Heart left ventricle (tissue), 16 donors: Measurements from ENCODE around the gene ASB15. TPM values are rescaled to one million over a fixed set of nuclear protein-coding genes. Genes with fewer than 3 reads are reported as not detected.
A peak's percentile ranks its signal among the peaks of the same experiment; 100 is the strongest.

Experiments
- ATAC-seq, 4 donors: fragments of 200-7000 bp; cut with Tn5 transposase; one replicate each; pipeline ENCODE4 v1.9.1; 2020 to 2022; ENCODE audit warnings: moderate library complexity in 4 of 4, mild to moderate bottlenecking in 3 of 4, moderate number of reproducible peaks in 1 of 4
- DNase-seq, 5 donors: peaks; one replicate each; pipeline ENCODE4 v3.0.0-alpha.2; 2020
- H3K27ac ChIP-seq, 12 donors: fragments of 200-600 bp; sonication (generic) in 4 of 12; one replicate each; pipeline versions ENCODE4 v1.5.0 to v1.8.0; 2016 to 2022; ENCODE audit warnings: mild to moderate bottlenecking in 2 of 12
- H3K27me3 ChIP-seq, 9 donors: fragments of 200-600 bp; sonication (generic) in 2 of 9; one replicate each; pipeline versions ENCODE4 v1.5.1 to v1.8.0; 2016 to 2022; ENCODE audit warnings: mild to moderate bottlenecking in 3 of 9
- H3K36me3 ChIP-seq, 9 donors: fragments of 200-600 bp; sonication (generic) in 2 of 9; one replicate each; pipeline versions ENCODE4 v1.5.0 to v1.8.0; 2018 to 2022; ENCODE audit warnings: mild to moderate bottlenecking in 2 of 9
- H3K4me1 ChIP-seq, 12 donors: fragments of 200-600 bp; sonication (generic) in 4 of 12; one replicate each; pipeline versions ENCODE4 v1.5.0 to v1.8.0; 2016 to 2022; ENCODE audit warnings: mild to moderate bottlenecking in 3 of 12
- H3K4me3 ChIP-seq, 12 donors: fragments of 200-600 bp; sonication (generic) in 4 of 12; one replicate each; pipeline versions ENCODE4 v1.5.0 to v1.8.0; 2017 to 2022; ENCODE audit warnings: mild to moderate bottlenecking in 9 of 12, moderate library complexity in 4 of 12
- H3K9me3 ChIP-seq, 12 donors: fragments of 200-600 bp; sonication (generic) in 4 of 12; one replicate each; pipeline versions ENCODE4 v1.5.0 to v1.8.0; 2016 to 2022; ENCODE audit warnings: mild to moderate bottlenecking in 1 of 12
- POLR2A ChIP-seq, 2 donors: fragments of 450-650 bp; IDR thresholded peaks; one replicate each; pipeline ENCODE4 v1.6.1; 2017; ENCODE audit warnings: antibody characterized with exemption in 2 of 2, mild to moderate bottlenecking in 2 of 2, moderate library complexity in 2 of 2
- WGBS, 4 donors: extraction: QIAGEN DNeasy Blood & Tissue Kit in 2 of 4; methylation state at CpG; one replicate each; pipeline versions ENCODE4 v1.1.5 to v1.1.7; 2013 to 2018; 5-methylcytosine and 5-hydroxymethylcytosine counted together
- intact Hi-C, 10 donors: fragments of 100-400 bp; cut with DNase I; formaldehyde crosslinking; loops; one replicate each; pipeline versions ENCODE4 v1.11.1 to v1.14.2; 2022
- polyA plus RNA-seq, 2 donors: library from polyadenylated mRNA; stranded (reverse); fragments of 200-250 nt; gene quantifications; one replicate each; pipeline ENCODE4 v1.2.3, GENCODE V29; 2013
- total RNA-seq, 9 donors: library from RNA; depleted of rRNA in 2 of 9; stranded (reverse); fragments of >200 nt in 2 of 9; fragmentation: NEBNext Ultra II Directional in 3 of 9; extraction: Animal tissue kit (Norgen Biotek cat#: 25700) in 3 of 9; gene quantifications; one replicate each; pipeline versions ENCODE4 v1.1.0 to v1.2.4, GENCODE V29; 2016 to 2023
- TF ChIP-seq, protein P1 (sequence below), 12 donors: fragments of 200-600 bp; sonication (generic) in 4 of 12; IDR thresholded peaks; one replicate each; pipeline versions ENCODE4 v1.5.0 to v1.8.0; 2018 to 2022; ENCODE audit warnings: antibody characterized with exemption in 12 of 12, mild to moderate bottlenecking in 5 of 12
- donor health status: ischemic (EF 13 %, LVEDD 7.1; RV severe dilation, severe dysfunction).
- donor health status: healthy with polysubstance abuse.
- donor health status: DM: no; HTN: yes; CAD: no.
- donor health status: DM: no; HTN: no; CAD: no.
- donor health status: ischemic (EF 25% LVEDD 6.9; RV normal size, moderate dysfunction).
- donor health status: ischemic (EF 25% LVEDD 5.7; RV mildly dilated, moderate dysfunction).
- donor health status: healthy.
- donor health status: DM: yes; HTN: yes; CAD: no.
- donor health status: ischemic (EF 35%, LVEDD 5.7; RV mildly dilated, moderate dysfunction).
- donor health status: nonischemic (EF 11% LVEDD 7.7; RV severe dilation, severe dysfunction).
- donor health status: DM: yes; HTN: yes; CAD: no.
- donor health status: PGD.
- donor health status: ischemic (EF 29% LVEDD 5.4; RV normal size, mild dysfunction).
- donor health status: nonischemic (EF 23%, LVEDD 6.1; RV moderate dilation, normal function).

The ASB15 gene
- total and polyA plus RNA-seq, 11 donors = 2.2 to 77.1 (median 34.9) TPM

- H3K27me3 ChIP-seq = no peaks in the 10 kb centered on the region
- no peaks in the 10 kb centered on the region for H3K36me3 ChIP-seq
- no peaks in the 10 kb centered on the region for H3K9me3 ChIP-seq
- peaks cover 0 to 7% (median 0%) of the 10 kb centered on the region in 12 donors for H3K4me1 ChIP-seq
- no peak for ATAC-seq
- intact Hi-C loops = loop anchor here in 1 of 10 donors (5.0 kb wide), 1 partner anchor 56 kb away; the partner anchor contains the start of gene LMOD2
- WGBS, 4 donors = 32 to 42% (median 37%) methylated on average over 3 of the region's 3 CpGs
- no peak for DNase-seq
- peak overlapping the region; percentile 1 to 55 (median 43) for H3K4me3 ChIP-seq
- H3K27ac ChIP-seq = peak overlapping the region; percentile 46 to 88 (median 76)
- no peak for TF ChIP-seq POLR2A (IDR thresholded peaks at IDR 0.05)
- TF ChIP-seq, protein P1, sequence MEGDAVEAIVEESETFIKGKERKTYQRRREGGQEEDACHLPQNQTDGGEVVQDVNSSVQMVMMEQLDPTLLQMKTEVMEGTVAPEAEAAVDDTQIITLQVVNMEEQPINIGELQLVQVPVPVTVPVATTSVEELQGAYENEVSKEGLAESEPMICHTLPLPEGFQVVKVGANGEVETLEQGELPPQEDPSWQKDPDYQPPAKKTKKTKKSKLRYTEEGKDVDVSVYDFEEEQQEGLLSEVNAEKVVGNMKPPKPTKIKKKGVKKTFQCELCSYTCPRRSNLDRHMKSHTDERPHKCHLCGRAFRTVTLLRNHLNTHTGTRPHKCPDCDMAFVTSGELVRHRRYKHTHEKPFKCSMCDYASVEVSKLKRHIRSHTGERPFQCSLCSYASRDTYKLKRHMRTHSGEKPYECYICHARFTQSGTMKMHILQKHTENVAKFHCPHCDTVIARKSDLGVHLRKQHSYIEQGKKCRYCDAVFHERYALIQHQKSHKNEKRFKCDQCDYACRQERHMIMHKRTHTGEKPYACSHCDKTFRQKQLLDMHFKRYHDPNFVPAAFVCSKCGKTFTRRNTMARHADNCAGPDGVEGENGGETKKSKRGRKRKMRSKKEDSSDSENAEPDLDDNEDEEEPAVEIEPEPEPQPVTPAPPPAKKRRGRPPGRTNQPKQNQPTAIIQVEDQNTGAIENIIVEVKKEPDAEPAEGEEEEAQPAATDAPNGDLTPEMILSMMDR (IDR thresholded peaks at IDR 0.05) = no peak
Observed at GRCh38 chr7:123600876-123601275, 745 bp upstream of the ASB15 start.

DNA sequence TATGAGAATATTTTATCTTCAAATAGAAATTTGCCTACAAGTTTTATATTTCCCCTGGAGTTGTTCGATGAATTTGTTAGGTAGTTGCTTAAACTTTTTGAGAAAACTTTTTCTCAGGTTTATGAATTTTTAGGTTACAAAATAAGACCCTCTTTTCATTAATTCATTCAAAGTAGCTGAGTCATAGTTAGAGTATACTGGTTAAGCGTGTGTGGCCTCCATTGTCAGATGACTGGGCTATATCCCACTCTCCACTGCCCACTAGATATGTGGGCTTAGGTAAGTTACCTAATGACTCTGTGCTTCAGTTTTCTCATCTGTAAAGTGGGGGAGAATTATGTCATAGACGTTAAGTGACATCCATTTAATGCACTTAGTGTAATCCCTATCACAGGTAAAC lies 1.0 kb downstream of the ASB15 start:
- H3K9me3 ChIP-seq = no peaks in the 10 kb centered on the region
- no peaks in the 10 kb centered on the region for H3K27me3 ChIP-seq
- H3K4me1 ChIP-seq = peaks cover 0 to 11% (median 0%) of the 10 kb centered on the region in 12 donors
- H3K27ac ChIP-seq = peak overlapping the region in 10 of 12 donors; percentile 63 to 88 (median 76)
- 62 to 70% (median 64%) methylated on average over 3 of the region's 3 CpGs for WGBS, 4 donors
- TF ChIP-seq, protein P1 (IDR thresholded peaks at IDR 0.05) = no peak
- no peak for TF ChIP-seq POLR2A (IDR thresholded peaks at IDR 0.05)
- no peak for DNase-seq
- no peaks in the 10 kb centered on the region for H3K36me3 ChIP-seq
- peak in 1 of 4 donors; percentile 40 for ATAC-seq
- peak overlapping the region in 9 of 12 donors; percentile 40 to 55 (median 45) for H3K4me3 ChIP-seq
- intact Hi-C loops = loop anchor here in 1 of 10 donors (5.0 kb wide), 1 partner anchor 55 kb away; the partner anchor contains the start of gene LMOD2

DNA sequence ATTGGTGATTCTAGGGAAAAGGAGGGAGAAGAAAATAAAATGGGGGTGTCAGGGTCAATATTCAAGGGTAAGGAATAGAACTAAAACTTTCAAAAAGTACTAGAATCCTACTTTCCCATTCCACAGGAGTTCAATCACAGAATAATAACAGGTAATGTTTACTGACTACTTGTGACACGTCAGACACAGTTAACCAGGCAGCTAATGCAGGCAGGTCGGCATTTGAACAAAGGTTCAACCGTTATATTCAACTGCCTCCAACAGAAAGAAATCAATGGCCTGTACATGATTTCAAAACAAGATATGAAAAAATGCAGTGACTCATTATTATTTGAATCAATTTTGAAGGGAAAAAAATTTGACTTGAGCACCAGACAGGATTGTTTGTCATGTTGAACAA lies 3.1 kb downstream of the ASB15 start:
- no peaks in the 10 kb centered on the region for H3K9me3 ChIP-seq
- peaks cover 0 to 13% (median 0%) of the 10 kb centered on the region in 12 donors for H3K4me1 ChIP-seq
- no peaks in the 10 kb centered on the region for H3K27me3 ChIP-seq
- TF ChIP-seq, protein P1 (IDR thresholded peaks at IDR 0.05) = no peak
- TF ChIP-seq POLR2A (IDR thresholded peaks at IDR 0.05) = no peak
- no peak overlapping the region for H3K4me3 ChIP-seq
- no peak for DNase-seq
- peak overlapping the region in 2 of 12 donors; percentile 13 to 70 for H3K27ac ChIP-seq
- intact Hi-C loops = loop anchor here in 1 of 10 donors (5.0 kb wide), 1 partner anchor 53 kb away; the partner anchor contains the start of gene LMOD2
- H3K36me3 ChIP-seq = no peaks in the 10 kb centered on the region
- 48 to 65% (median 52%) methylated on average over 3 of the region's 3 CpGs for WGBS, 4 donors
- ATAC-seq = no peak

GRCh38 chr7:123607423-123607975 lies 5.9 kb downstream of the ASB15 start:
- intact Hi-C loops = no loop called here
- ATAC-seq = no peak
- Histone ChIP-seq H3K27ac (peak overlapping the region in 3 of 12 donors; percentile 3 to 39 (median 4)), H3K4me1 (peaks cover 0 to 22% (median 0%) of the 10 kb centered on the region in 12 donors), H3K36me3 (no peaks in the 10 kb centered on the region), H3K9me3 (no peaks in the 10 kb centered on the region), H3K4me3 (no peak overlapping the region), H3K27me3 (no peaks in the 10 kb centered on the region)
- WGBS, 4 donors = 62 to 73% (median 69%) methylated on average over 4 of the region's 4 CpGs
- no peak for TF ChIP-seq POLR2A (IDR thresholded peaks at IDR 0.05)
- TF ChIP-seq, protein P1 (IDR thresholded peaks at IDR 0.05) = no peak
- DNase-seq = no peak
